Measurements from ENCODE around the gene COL5A1. TPM values are rescaled to one million over a fixed set of nuclear protein-coding genes. Genes with fewer than 3 reads are reported as not detected.
A peak's percentile ranks its signal among the peaks of the same experiment; 100 is the strongest.

COL5A1 gene
- total RNA-seq, 1 donor from 2014 or later, result 99.6 TPM

DNA sequence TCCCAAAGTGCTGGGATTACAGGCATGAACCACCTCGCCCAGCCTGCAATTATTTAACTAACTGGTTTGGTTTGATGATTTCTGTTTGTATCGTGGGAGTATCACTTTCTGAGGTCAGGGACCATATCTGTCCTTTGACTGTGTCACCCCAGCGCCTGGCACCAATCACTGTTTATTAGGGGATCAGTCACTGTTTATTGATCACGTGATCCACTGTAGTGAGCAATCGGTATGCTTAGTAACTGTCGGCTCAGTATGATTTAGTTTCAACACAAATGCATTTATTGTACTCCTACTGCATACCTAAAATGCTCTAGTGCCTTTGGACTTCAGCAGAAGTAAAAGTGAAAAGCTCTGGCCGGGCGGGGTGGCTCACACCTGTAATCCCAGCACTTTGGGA is 54.8 kb downstream of the COL5A1 start:
- TF ChIP-seq, protein P1, sequence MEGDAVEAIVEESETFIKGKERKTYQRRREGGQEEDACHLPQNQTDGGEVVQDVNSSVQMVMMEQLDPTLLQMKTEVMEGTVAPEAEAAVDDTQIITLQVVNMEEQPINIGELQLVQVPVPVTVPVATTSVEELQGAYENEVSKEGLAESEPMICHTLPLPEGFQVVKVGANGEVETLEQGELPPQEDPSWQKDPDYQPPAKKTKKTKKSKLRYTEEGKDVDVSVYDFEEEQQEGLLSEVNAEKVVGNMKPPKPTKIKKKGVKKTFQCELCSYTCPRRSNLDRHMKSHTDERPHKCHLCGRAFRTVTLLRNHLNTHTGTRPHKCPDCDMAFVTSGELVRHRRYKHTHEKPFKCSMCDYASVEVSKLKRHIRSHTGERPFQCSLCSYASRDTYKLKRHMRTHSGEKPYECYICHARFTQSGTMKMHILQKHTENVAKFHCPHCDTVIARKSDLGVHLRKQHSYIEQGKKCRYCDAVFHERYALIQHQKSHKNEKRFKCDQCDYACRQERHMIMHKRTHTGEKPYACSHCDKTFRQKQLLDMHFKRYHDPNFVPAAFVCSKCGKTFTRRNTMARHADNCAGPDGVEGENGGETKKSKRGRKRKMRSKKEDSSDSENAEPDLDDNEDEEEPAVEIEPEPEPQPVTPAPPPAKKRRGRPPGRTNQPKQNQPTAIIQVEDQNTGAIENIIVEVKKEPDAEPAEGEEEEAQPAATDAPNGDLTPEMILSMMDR (IDR thresholded peaks at IDR 0.05), result no peak
- DNase-seq (ENCODE audit: low spot score in 2 of 2), result no peak
- intact Hi-C loops (cut with DNase I), result no loop called here
- H3K4me1 ChIP-seq, result peaks cover 2 to 8% of the 10 kb centered on the region in 2 donors
- H3K36me3 ChIP-seq, result peaks cover 30 to 36% of the 10 kb centered on the region in 2 donors
- H3K9me3 ChIP-seq, result no peaks in the 10 kb centered on the region
- H3K27me3 ChIP-seq, result no peaks in the 10 kb centered on the region
- H3K27ac ChIP-seq, result no peak overlapping the region
- H3K4me3 ChIP-seq, result no peak overlapping the region

GRCh38 chr9:134698111-134698510 is 56.5 kb downstream of the COL5A1 start:
- H3K36me3 ChIP-seq, result peaks cover 26 to 29% of the 10 kb centered on the region in 2 donors
- TF ChIP-seq, protein P1 (IDR thresholded peaks at IDR 0.05), result no peak
- no peak overlapping the region for H3K4me3 ChIP-seq
- H3K9me3 ChIP-seq, result no peaks in the 10 kb centered on the region
- intact Hi-C loops (cut with DNase I), result loop anchor here (1.0 kb wide), 1 partner anchor 41 kb away; no protein-coding TSS in a partner anchor
- no peak overlapping the region for H3K27ac ChIP-seq
- no peaks in the 10 kb centered on the region for H3K27me3 ChIP-seq
- DNase-seq (ENCODE audit: low spot score in 2 of 2), result no peak
- H3K4me1 ChIP-seq, result peaks cover 2 to 8% of the 10 kb centered on the region in 2 donors

GRCh38 chr9:134698587-134699342 is 57.2 kb downstream of the COL5A1 start:
- peaks cover 2 to 8% of the 10 kb centered on the region in 2 donors for H3K4me1 ChIP-seq
- DNase-seq (ENCODE audit: low spot score in 2 of 2), result no peak
- H3K27ac ChIP-seq, result no peak overlapping the region
- intact Hi-C loops (cut with DNase I), result loop anchor here (1.0 kb wide), 1 partner anchor 41 kb away; no protein-coding TSS in a partner anchor
- H3K9me3 ChIP-seq, result no peaks in the 10 kb centered on the region
- peaks cover 22 to 29% of the 10 kb centered on the region in 2 donors for H3K36me3 ChIP-seq
- no peak overlapping the region for H3K4me3 ChIP-seq
- TF ChIP-seq, protein P1 (IDR thresholded peaks at IDR 0.05), result peak; percentile 87 to 95 (median 90)
- no peaks in the 10 kb centered on the region for H3K27me3 ChIP-seq

- peaks cover 2 to 10% of the 10 kb centered on the region in 2 donors for H3K4me1 ChIP-seq
- no peak overlapping the region for H3K4me3 ChIP-seq
- intact Hi-C loops (cut with DNase I), result no loop called here
- TF ChIP-seq, protein P1 (IDR thresholded peaks at IDR 0.05), result no peak
- peaks cover 22 to 29% of the 10 kb centered on the region in 2 donors for H3K36me3 ChIP-seq
- H3K9me3 ChIP-seq, result no peaks in the 10 kb centered on the region
- no peak for DNase-seq (ENCODE audit: low spot score in 2 of 2)
- H3K27ac ChIP-seq, result no peak overlapping the region
- H3K27me3 ChIP-seq, result no peaks in the 10 kb centered on the region
These were observed 57.7 kb downstream of the COL5A1 start for GRCh38 chr9:134699343-134699740.

GRCh38 chr9:134700636-134701350 is 59.2 kb downstream of the COL5A1 start:
- TF ChIP-seq, protein P1 (IDR thresholded peaks at IDR 0.05), result no peak
- Histone ChIP-seq H3K27ac (no peak overlapping the region), H3K4me3 (no peak overlapping the region), H3K9me3 (no peaks in the 10 kb centered on the region), H3K36me3 (peaks cover 22 to 29% of the 10 kb centered on the region in 2 donors), H3K27me3 (no peaks in the 10 kb centered on the region), H3K4me1 (peaks cover 2 to 15% of the 10 kb centered on the region in 2 donors)
- no peak for DNase-seq (ENCODE audit: low spot score in 2 of 2)
- intact Hi-C loops (cut with DNase I), result no loop called here
